Measurements from ENCODE around the gene LRRC4B. TPM values are rescaled to one million over a fixed set of nuclear protein-coding genes. Genes with fewer than 3 reads are reported as not detected.

The LRRC4B gene
- total and polyA plus RNA-seq, 2 of the 13 experiments (the other 11 are each of a cell fraction or from before 2014, with no cell fraction given), result not detected

DNA sequence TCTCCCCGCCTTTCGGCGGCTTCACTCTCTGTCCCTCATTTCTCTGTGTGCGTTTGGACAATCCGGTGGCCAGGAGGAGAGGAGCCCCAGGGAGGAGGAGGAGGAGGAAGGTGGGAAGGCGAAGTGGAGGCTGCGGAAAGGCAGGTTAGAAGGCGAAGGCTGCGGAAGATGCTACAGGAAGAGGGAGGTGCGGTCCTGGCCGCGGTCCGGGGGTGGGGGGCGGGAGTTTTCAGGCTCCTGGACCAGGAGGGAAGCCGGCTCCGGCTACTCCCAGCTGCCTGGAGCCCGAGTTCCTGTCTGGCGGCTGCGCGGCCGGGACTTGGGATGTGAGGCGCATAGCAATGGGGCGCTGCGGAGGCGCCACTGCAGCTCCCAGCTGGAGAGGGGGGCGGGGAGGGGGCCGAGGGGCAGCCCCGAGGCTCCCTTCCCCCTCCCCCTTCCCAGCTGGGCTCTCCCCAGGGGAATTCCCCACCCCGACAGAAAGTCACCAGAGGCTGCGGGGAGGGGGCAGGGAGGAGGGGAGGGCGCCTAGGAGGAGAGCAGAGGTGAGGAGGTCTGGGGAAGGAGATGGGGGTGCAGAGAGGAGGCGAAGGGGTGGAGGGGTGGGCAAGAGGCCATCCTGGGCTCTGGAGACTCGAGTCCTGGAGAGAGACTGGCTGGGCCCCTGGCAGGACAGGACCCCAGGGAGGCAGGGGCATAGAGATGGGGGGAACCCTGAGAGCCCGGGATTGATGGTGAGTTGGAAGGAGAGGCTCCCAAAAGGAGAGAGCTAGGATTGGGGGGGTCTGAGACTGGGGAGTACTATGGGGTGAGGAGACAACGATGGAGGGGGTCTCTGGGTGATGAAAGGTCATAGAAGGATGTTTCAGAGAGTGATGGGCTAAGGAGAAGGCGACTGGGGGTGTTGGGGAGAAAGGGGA lies 2.0 kb downstream of the LRRC4B start:
- Histone ChIP-seq H3K27me3 (ENCODE audit: control insufficient read depth in 1 of 2, insufficient read depth in 2 of 2, low read length in 2 of 2) (peaks cover 8 to 58% of the 10 kb centered on the region in 2 experiments; a peak in 4 of 5 replicates), H3K9ac (ENCODE audit: insufficient read depth, low read depth, low read length) (no peak overlapping the region), H3K4me2 (ENCODE audit: low read depth, low read length) (no peak overlapping the region), H3K9me3 (ENCODE audit: low read length) (no peaks in the 10 kb centered on the region), H4K20me1 (ENCODE audit: insufficient read depth, low read length) (no peaks in the 10 kb centered on the region), H3K4me1 (ENCODE audit: insufficient read depth, low read length) (no peaks in the 10 kb centered on the region), H2AFZ (ENCODE audit: low read length) (no peak overlapping the region), H3K79me2 (ENCODE audit: insufficient read depth, low read length) (no peaks in the 10 kb centered on the region), H3K27ac (ENCODE audit: extremely low read length, insufficient read depth, low read length) (no peak overlapping the region), H3K36me3 (replicated peaks in 1 of 2; ENCODE audit: control insufficient read depth in 1 of 2, insufficient read depth in 2 of 2, low read length in 2 of 2) (no peaks in the 10 kb centered on the region), H3K4me3 (replicated peaks in 1 of 3; ENCODE audit: insufficient read depth in 1 of 3, low read depth in 2 of 3, low read length in 3 of 3) (no peak overlapping the region)
- WGBS (ENCODE audit: low lambda C conversion rate), result 8% methylated on average over 25 of the region's 36 CpGs
- FAIRE-seq, result no peak
- no peak for DNase-seq (ENCODE audit: low spot score)
- ATAC-seq, result no peak
- no peak for TF ChIP-seq ZFP1 (CRISPR knock-in tag; IDR thresholded peaks at IDR 0.05)
- no peak for TF ChIP-seq ZNF430 (CRISPR knock-in tag; IDR thresholded peaks at IDR 0.05)
- TF ChIP-seq PTBP1 (IDR thresholded peaks at IDR 0.05; ENCODE audit: low read depth, low read length, poor library complexity, severe bottlenecking), result no peak
- in situ Hi-C loops (cut with HindIII; ENCODE audit: extremely low pct_ligation_motif_present, low pct_unique_long_range_greater_than_20kb) (no loop called here), intact Hi-C loops (cut with micrococcal nuclease; ENCODE audit: unreplicated experiment) (loop anchor here (10.0 kb wide), 1 partner anchor 1729 kb away; the partner anchor contains the start of gene ZNF480)
- ChIA-PET POLR2A (no interaction called here), CTCF (ENCODE audit: low intra/inter-chr PET ratio, low total read pairs) (no interaction called here)
- no TSS peak for BruUV-seq (replicated peaks)

DNA sequence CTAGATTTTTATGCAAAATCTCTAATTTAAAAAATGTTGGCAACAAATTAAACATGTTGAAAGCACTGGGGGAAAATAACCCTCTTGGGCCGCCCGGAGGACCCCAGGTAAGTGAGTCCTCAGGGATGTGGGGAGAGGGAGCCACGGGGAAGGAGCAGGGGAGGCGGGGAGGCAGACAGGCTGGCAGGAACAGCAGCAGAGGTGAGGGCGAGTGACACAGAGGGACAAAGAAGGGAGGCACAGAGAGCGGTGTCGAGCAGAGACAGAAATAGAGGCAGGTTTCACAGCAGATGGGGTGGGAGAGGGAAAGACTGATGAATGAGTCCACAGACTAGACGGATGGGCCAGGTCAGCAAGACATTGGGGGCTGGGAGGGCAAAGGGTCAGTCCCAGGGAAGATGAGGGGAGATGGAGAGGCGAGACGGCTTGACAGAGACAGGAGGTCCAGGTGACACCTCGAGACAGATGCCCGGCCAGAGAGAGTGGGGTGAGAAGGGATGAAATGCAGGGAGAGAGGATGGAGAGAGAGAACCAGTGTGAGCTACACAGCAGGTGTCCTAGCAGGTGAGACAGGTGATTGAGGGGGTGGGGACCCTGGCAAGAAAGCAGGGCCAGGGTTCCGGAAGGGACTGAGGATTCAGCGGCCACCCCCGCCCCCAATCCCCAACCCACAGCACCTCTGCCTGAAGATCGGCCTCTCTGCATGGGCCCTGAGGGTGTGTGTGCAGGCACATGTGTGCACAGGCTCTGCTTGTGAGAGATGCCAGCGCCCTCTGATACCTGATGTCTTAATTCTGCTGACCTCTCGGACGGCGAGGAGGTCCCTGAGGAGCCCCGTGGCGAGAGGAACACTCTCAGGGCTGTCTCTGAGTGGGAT lies 3.8 kb downstream of the LRRC4B start:
- no TSS peak for BruUV-seq (replicated peaks)
- peaks cover 5 to 43% of the 10 kb centered on the region in 2 experiments; a peak in 4 of 5 replicates for H3K27me3 ChIP-seq (ENCODE audit: control insufficient read depth in 1 of 2, insufficient read depth in 2 of 2, low read length in 2 of 2)
- no peak overlapping the region for H3K4me3 ChIP-seq (replicated peaks in 1 of 3; ENCODE audit: insufficient read depth in 1 of 3, low read depth in 2 of 3, low read length in 3 of 3)
- ATAC-seq (no peak; the same call in 2 of the 3 replicates), FAIRE-seq (no peak), DNase-seq (ENCODE audit: low spot score) (no peak)
- H3K79me2 ChIP-seq (ENCODE audit: insufficient read depth, low read length), result no peaks in the 10 kb centered on the region
- no peaks in the 10 kb centered on the region for H3K36me3 ChIP-seq (replicated peaks in 1 of 2; ENCODE audit: control insufficient read depth in 1 of 2, insufficient read depth in 2 of 2, low read length in 2 of 2)
- 6% methylated on average over 19 of the region's 22 CpGs for WGBS (ENCODE audit: low lambda C conversion rate)
- H2AFZ ChIP-seq (ENCODE audit: low read length), result no peak overlapping the region
- intact Hi-C loops (cut with micrococcal nuclease; ENCODE audit: unreplicated experiment) (loop anchor here (10.0 kb wide), 1 partner anchor 1730 kb away; the partner anchor contains the start of gene ZNF480), in situ Hi-C loops (cut with HindIII; ENCODE audit: extremely low pct_ligation_motif_present, low pct_unique_long_range_greater_than_20kb) (no loop called here)
- no peak overlapping the region for H3K9ac ChIP-seq (ENCODE audit: insufficient read depth, low read depth, low read length)
- CTCF ChIA-PET (ENCODE audit: low intra/inter-chr PET ratio, low total read pairs), result no interaction called here
- POLR2A ChIA-PET, result no interaction called here
- H3K27ac ChIP-seq (ENCODE audit: extremely low read length, insufficient read depth, low read length), result no peak overlapping the region
- H3K4me2 ChIP-seq (ENCODE audit: low read depth, low read length), result no peak overlapping the region
- no peaks in the 10 kb centered on the region for H3K9me3 ChIP-seq (ENCODE audit: low read length)
- no peaks in the 10 kb centered on the region for H3K4me1 ChIP-seq (ENCODE audit: insufficient read depth, low read length)
- no peaks in the 10 kb centered on the region for H4K20me1 ChIP-seq (ENCODE audit: insufficient read depth, low read length)
- no peak for TF ChIP-seq ZNF335 (CRISPR knock-in tag; IDR thresholded peaks at IDR 0.05)
- no peak for TF ChIP-seq ZNF34 (CRISPR knock-in tag; IDR thresholded peaks at IDR 0.05; ENCODE audit: borderline replicate concordance)
- TF ChIP-seq ATF1 (CRISPR knock-in tag; IDR thresholded peaks at IDR 0.05), result no peak
- TF ChIP-seq ZNF639 (CRISPR knock-in tag; conservative IDR thresholded peaks at IDR 0.05), result no peak
- TF ChIP-seq ZNF740 (CRISPR knock-in tag; IDR thresholded peaks at IDR 0.05), result no peak
- TF ChIP-seq RBM22 (optimal IDR thresholded peaks at IDR 0.05; ENCODE audit: low read length), result no peak
- TF ChIP-seq RNF219 (CRISPR knock-in tag; IDR thresholded peaks at IDR 0.05), result no peak
- no peak for TF ChIP-seq SMARCE1 (IDR thresholded peaks at IDR 0.05; ENCODE audit: borderline replicate concordance)
- TF ChIP-seq CCAR2 (optimal IDR thresholded peaks at IDR 0.05; ENCODE audit: low read depth, low read length), result no peak

Measured in HepG2 (cell line).